GM18867 (cell line): ENCODE results near the gene CFAP298.
"Not testable (repeated sequence)": the region's sequence is repeated elsewhere in the genome, so short reads cannot be mapped to it uniquely, and the experiment has no call there.

Experiments
- ATAC-seq: cut with Tn5 transposase; IDR thresholded peaks from one replicate; pipeline ENCODE4 v1.9.1; 2021; ENCODE audit warnings: mild to moderate bottlenecking, moderate library complexity; ENCODE audit not compliant: unreplicated experiment

The CFAP298 gene

DNA sequence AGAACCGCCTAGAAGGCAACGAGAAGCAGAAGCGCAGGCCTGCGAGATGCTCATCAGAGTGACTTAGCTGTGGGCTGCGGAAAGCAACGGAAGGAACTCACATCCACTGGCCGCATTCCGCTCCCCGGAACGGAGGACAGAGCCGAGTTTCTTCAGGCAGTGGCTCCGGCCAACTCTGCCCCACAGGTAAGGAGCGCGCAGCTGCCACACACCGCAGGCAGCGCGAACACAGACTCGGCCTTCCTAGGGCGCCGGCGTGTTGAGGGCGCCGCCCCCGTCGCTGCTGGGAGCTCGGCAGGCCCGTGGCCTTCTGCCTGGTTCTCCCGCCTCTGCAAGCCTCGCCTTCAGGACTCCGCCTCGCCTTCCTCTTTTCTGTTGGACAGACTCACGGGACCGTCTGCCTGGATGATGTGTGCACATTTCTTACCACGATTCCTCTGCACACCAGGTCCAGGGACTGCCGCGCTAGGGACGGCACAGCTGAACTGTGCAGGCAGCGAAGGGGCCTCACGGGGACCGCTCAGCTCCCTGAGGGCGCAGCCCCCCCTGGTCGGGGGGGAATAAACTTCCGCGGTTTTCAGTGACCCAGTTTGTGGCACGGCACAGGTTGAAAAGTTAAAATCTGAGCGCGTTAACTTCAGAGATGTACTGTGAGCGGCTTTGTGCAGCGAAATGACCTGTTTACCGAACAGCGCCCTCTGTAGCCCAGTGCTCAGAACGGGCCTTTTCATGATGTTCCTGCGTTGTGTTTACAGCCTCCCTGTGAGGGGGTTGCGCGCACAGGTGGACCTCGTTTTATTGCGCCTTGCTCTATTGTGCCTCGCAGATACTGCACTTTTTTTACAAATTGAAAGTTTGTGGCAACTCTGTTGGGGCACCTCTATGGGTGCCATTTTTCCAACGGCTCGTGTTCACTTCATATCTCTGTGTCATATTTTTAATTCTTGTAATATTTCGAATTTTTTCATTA, 42.6 kb downstream of the CFAP298 start:
- peak; percentile 79 for ATAC-seq

DNA sequence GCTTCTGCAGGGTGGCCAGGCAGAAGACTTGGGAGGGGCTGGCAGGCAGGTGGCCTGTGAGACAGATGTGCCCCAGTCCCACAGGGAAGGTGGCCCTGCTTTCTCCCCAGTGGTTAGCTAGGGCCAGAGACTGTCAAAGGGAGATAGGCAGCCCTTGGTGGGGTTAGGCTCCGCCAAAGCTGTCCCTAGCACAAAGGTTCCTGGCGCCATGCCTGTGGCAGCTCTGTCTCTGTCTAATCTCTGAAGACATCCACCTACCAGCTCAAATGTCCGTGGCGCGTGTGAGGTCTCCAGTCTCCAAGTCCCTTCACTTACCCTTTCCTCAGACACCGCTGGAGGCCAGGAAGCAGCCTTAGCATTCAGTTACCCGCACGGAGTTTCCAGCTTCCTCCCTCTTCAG, 44.6 kb downstream of the CFAP298 start:
- no peak for ATAC-seq

DNA sequence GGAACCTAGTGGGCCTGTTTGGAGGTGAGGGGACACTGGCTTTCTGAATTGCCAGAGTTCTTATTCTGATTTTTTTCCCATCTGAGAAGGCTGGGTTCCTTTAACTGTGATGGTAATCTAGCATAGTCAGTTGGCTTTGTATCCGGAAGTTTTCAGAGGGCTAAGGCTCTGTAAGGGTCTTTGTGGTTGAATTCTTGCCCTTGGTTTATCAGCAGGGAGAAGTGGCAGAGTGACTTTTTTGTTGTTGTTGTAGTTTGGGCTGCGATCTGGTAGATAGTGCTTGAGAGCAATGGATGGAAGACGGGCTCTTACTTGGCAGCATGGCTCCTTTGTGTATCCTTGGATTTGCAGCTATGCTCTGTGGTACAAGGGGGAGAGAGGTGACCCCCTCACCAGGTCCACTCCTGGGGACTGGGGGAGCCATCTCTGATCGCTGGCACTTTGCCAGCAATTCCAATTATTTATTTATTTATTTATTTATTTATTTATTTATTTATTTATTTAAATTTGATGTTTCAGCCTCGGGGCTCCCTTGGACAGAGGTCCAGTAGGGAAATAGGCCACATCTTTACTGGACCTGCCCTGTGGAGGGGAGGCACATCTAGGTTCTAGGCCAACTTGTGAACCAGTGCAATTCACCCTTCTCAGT, 45.3 kb downstream of the CFAP298 start:
- ATAC-seq = no peak

DNA sequence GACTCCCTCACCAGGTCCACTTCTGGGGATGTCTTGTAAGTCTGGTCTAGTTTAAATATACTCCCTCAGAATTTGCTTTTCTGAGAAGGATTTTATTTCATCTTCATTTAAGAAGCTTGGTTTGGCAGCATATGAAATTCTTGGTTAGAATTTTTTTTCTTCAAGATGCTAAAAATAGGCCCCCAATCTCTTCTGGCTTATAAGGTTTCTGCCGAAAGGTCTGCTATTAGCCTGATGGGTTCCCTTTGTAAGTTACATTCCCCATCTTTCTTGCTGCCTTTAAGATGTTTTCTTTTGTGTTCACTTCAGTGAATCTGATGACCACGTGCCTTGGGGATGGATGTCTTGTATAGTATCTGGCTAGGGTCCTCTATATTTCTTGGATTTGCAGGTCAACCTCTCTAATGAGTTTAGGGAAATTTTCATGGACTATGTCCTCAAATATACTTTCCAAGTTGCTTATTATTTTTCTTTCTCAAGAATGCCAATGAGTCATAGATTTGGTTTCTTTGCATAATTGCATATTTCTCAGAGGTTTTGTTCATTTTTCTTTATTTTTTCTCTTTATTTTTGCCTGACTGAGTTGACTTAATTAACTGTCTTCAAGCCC, 46.2 kb downstream of the CFAP298 start:
- no peak for ATAC-seq

DNA sequence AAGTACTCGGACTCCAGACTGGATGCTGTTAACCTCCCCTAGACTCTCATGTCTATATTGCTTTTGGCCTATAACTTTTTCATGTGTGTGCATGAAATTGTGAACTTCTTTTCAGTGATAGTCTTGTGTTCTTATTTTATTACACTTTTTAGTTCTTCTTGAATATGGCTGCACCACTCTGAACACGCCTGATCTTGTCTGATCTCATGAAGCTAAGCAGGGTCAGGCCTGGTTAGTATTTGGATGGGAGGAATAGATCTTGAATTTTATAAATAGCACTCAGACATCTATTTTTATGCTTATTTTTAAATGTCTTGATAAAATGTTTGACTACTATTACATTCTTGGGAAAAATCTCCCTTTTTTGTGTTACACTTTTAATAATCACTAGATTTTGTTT, 49.3 kb downstream of the CFAP298 start:
- ATAC-seq = no peak

DNA sequence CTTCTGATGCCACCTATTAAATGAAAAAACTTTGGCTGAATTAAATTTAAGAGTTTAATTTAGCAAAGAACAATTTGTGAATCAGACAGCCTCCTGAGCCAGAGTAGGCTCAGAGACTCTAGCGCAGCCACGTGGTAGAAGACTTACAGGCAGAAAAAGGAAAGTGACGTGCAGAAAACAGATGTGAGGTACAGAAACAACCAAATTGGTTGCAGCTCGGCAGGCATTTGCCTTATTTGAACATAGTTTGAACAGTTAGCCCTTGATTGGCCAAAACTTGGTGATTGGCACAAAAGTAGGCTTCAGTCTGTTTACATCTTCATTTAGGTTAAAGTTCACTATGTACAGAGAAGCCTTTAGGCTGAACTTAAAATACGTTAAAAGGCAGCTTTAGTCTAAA, 49.8 kb downstream of the CFAP298 start:
- ATAC-seq = no peak

DNA sequence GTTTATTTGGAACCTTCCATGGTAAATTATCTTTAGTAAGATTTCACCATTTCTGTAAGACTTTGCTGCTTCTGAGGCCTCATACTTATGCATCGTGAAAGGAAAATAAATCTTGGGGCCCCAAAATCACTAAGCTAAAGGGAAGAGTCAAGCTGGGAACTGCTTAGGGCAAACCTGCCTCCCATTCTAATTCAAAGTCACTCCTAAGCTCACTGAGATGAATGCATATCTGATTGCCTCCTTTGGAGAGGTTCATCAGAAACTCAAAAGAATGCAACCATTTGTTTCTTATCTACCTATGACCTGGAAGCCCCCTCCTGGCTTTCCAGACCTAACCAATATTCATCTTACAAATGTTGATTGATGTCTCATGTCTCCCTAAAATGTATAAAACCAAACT, 50.7 kb downstream of the CFAP298 start:
- not testable (repeated sequence) for ATAC-seq

DNA sequence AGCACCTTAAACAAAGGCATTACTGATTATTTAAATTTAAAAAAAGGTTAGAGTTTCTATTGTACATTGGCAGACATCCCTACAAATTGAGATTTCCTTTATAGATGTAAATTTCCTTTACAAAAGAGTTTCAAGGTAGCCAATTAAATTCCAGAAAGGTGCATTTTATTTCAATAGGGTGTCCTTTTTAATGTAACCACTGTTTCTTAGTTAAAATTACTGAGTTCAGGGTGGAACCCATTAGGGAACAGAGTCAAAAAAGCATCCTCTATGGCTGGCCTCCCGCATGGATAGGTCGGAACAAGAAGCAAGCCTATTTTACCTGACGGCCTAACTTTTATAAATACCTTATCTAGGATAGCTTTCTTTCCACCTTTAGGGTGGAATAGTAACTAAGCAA, 51.3 kb downstream of the CFAP298 start:
- ATAC-seq = no peak

DNA sequence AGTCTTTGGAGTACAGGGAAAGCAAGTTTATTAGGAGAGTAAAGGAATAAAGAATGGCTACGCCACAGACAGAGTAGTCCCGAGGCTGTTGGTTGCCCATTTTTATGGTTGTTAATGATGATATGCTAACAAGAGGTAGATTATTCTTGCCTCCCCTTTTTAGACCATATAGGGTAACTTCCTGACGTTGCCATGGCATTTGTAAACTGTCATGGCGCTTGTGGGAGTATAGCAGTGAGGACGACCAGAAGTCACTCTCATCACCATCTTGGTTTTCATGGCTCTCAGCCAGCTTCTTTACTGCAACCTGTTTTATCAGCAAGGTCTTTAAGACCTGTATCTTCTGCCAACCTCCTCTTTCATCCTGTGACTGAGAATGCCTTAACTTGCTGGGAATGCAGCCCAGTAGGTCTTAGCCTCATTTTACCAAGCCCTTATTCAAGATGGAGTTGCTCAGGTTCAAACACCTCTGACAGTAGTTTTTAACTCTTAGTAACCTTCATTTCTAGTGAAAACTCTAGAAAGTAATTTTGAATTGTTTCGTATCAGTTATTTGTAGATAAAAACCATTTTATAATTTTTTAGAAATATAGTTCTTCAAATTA, 53.1 kb downstream of the CFAP298 start:
- no peak for ATAC-seq

DNA sequence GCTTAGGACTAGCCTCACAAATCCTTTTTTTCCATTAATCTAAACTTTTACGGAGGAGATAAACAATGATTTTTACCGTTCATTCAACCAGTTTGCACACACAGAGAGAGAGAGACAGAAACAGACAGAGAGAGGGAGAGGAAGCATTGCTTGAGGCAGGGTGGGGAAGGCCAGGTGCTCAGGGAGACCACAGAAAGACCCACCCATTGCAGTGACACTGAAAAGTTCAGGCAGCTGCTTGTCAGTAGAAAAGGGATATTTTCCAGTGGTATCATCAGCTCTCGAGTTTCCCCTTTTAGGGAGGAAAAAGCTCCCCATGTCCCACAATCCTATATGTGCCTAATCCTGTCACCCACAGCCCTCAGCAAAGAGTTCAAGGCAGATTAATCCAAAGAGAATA, 54.1 kb downstream of the CFAP298 start:
- ATAC-seq = no peak

DNA sequence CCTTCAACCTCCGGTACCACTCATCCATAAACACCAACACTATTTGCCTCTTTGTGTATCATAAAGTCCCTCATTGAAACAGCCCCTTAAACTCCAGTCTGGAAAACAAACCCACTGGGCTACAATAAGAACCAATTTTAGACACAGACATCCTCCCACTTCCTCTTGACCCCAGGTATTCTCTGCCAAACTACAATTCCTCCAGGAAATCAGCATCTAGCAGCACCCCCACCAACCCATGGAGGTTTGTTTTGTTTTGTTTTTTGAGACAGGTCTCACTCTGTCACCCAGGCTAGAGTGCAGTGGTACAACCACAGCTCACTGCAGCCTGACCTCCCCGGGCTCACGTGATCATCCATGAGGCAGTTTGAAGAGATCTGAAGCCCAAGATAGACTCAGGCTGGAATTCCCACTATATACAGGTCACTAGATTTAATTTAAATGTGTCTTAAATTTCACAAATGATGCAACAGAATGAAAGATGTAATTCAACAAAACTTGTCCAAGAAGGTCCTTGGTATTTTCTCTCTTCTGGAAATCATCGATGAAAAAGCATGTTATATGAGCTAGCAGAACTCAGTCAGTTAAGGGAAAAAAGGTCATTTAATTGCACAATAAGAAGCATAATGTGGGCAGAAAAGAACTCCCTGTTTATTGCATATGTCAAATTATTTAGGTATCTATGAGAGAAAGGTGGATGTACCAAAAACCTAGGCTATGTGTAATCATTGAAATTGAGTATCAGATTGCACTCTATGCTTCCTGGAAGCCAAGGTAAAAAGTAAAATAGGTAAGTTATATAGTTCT, 57.1 kb downstream of the CFAP298 start:
- ATAC-seq = no peak

DNA sequence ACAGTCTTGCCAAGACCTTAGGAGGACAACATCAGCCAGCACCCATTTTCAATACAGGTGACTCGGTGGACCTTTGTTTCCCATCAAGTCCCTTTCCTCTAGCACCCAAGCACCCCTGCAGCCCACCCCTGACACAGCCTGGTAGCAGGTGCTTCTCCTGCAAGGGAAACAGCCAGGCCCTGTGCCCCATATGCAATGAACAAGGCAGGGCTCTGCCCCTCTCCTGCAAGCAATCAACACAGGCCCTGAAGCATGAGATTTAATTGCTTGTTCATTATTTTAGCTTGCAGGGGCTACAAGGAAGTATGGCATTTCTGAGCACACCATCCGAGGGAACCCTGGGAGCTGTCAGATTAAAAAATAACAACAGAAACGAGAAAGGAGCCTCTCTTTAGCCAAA, 62.3 kb downstream of the CFAP298 start:
- no peak for ATAC-seq

DNA sequence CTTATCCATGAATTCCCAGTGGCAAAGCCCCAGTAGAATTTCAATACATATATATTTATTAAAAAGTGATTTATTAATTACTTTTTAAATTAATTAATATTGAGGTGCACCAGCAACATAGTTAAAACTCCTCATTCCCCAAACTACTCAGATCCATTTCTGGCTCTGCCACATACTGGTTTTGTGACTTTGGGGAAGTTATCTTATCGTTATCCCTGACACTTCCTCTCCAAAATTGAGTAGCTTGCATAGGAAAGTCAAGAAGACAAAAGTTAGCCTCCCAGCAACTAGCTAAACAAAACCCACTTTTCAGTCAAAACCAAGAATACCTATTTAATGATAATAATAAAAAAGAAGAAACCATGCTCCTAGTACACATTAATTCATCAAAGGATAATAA, 62.7 kb downstream of the CFAP298 start:
- no peak for ATAC-seq
